Activated B cell treated with CpG ODN at 0.5 μM for 24 hours (primary cell): ENCODE data around the gene ALDH3A1. TPM values are rescaled to one million over a fixed set of nuclear protein-coding genes. Genes with fewer than 3 reads are reported as not detected.
"Not testable (repeated sequence)": the region's sequence is repeated elsewhere in the genome, so short reads cannot be mapped to it uniquely, and the experiment has no call there.

ENCODE experiments used
- ATAC-seq: fragments of 200-7000 bp; cut with Tn5 transposase; one replicate; pipeline ENCODE4 v1.10.0; 2021; ENCODE audit warnings: low read depth, mild to moderate bottlenecking, moderate library complexity
- CTCF ChIA-PET: fragments of 350-600 bp; sonication (Branson Sonifier 250); formaldehyde crosslinking; loops from one replicate; lab custom pipeline; 2021; ENCODE audit warnings: antibody characterized with exemption; lab: Charles Lee
- POLR2A ChIA-PET: fragments of 350-600 bp; sonication (Branson Sonifier 250); formaldehyde crosslinking; loops from one replicate; lab custom pipeline; 2021; ENCODE audit warnings: antibody characterized with exemption; lab: Charles Lee
- DNase-seq: peaks from one replicate; pipeline ENCODE4 v3.0.0; 2022
- H3K27ac Mint-ChIP-seq: one replicate; pipeline ENCODE4 v1.8.0; 2020; ENCODE audit warnings: mixed read lengths
- H3K27me3 Mint-ChIP-seq: one replicate; pipeline ENCODE4 v1.8.0; 2021; ENCODE audit warnings: mixed read lengths
- H3K36me3 Mint-ChIP-seq: one replicate; pipeline ENCODE4 v1.8.0; 2021; ENCODE audit warnings: low read depth, mixed read lengths
- H3K4me1 Mint-ChIP-seq: one replicate; pipeline ENCODE4 v1.8.0; 2021; ENCODE audit warnings: mixed read lengths
- H3K4me3 Mint-ChIP-seq: one replicate; pipeline ENCODE4 v1.8.0; 2020; ENCODE audit warnings: mild to moderate bottlenecking, mixed read lengths
- H3K9me3 Mint-ChIP-seq: one replicate; pipeline ENCODE4 v1.8.0; 2020; ENCODE audit warnings: mixed read lengths
- CTCF ChIP-seq: fragments of 200-600 bp; IDR thresholded peaks from one replicate; pipeline ENCODE4 v1.8.0; 2022; ENCODE audit warnings: antibody characterized with exemption, mild to moderate bottlenecking
- intact Hi-C: fragments of 100-400 bp; cut with micrococcal nuclease; formaldehyde crosslinking; loops from one replicate; pipeline ENCODE4 v1.15.1; 2024
- total RNA-seq: library from RNA; stranded (reverse); gene quantifications from 2 replicates; pipeline ENCODE4 v1.2.3, GENCODE V29; 2022

ALDH3A1 gene
- total RNA-seq, 1 donor from 2014 or later: not detected

GRCh38 chr17:19766421-19767270, 18.5 kb upstream of the ALDH3A1 start:
- H3K36me3 Mint-ChIP-seq: no peaks in the 10 kb centered on the region
- no peak overlapping the region for H3K27ac Mint-ChIP-seq
- H3K4me3 Mint-ChIP-seq: no peak overlapping the region
- ATAC-seq (peak; percentile 92), DNase-seq (peak; percentile 80)
- intact Hi-C loops: loop anchor here (1.0 kb wide), 4 partner anchors 151 to 404 kb away; partner anchors contain the start of gene B9D1
- H3K9me3 Mint-ChIP-seq: no peaks in the 10 kb centered on the region
- CTCF ChIA-PET: interaction anchor here (1.0 to 7.4 kb wide), 15 partner anchors 9 to 429 kb away, joined by 3 to 76 read pairs (median 5); partner anchors contain the start of genes ALDH3A2 and B9D1
- POLR2A ChIA-PET: interaction anchor here (0.7 kb wide), 1 partner anchor 460 kb away, joined by 3 read pairs; no protein-coding TSS in a partner anchor
- peaks cover 2% of the 10 kb centered on the region for H3K4me1 Mint-ChIP-seq
- no peak for TF ChIP-seq CTCF
- H3K27me3 Mint-ChIP-seq: no peaks in the 10 kb centered on the region

GRCh38 chr17:19766016-19766415, 17.9 kb upstream of the ALDH3A1 start:
- Mint-ChIP-seq H3K27me3 (no peaks in the 10 kb centered on the region), H3K36me3 (no peaks in the 10 kb centered on the region), H3K4me3 (no peak overlapping the region), H3K9me3 (no peaks in the 10 kb centered on the region), H3K4me1 (peaks cover 2% of the 10 kb centered on the region), H3K27ac (no peak overlapping the region)
- no peak for TF ChIP-seq CTCF
- ChIA-PET POLR2A (no interaction called here), CTCF (interaction anchor here (1.0 to 7.4 kb wide), 13 partner anchors 11 to 428 kb away, joined by 3 to 76 read pairs (median 6); partner anchors contain the start of genes ALDH3A2 and B9D1)
- no peak for DNase-seq
- intact Hi-C loops: loop anchor here (1.0 kb wide), 4 partner anchors 151 to 404 kb away; partner anchors contain the start of gene B9D1
- ATAC-seq: no peak

DNA sequence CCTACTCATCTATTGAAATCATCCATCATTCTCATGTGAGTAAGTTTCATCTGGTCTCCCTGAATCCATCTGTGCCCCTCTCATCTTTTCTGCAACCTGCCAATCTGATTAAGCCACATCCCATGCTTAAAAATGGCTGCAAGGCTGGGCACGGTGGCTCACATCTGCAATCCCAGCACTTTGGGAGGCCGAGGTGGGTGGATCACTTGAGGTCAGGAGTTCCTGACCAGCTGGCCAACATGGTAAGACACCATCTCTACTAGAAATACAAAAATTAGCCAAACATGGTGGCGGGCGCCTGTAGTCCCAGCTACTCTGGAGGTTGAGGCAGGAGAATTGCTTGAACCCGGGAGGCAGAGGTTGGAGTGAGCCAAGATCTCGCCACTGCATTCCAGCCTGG, 15.9 kb upstream of the ALDH3A1 start:
- not testable (repeated sequence) for ATAC-seq, H3K4me3 Mint-ChIP-seq, H3K27ac Mint-ChIP-seq, H3K27me3 Mint-ChIP-seq, H3K9me3 Mint-ChIP-seq, DNase-seq, H3K4me1 Mint-ChIP-seq, H3K36me3 Mint-ChIP-seq
- ChIA-PET CTCF (interaction anchor here (1.5 to 7.4 kb wide), 7 partner anchors 9 to 401 kb away, joined by 3 to 76 read pairs (median 20); partner anchors contain the start of gene B9D1), POLR2A (interaction anchor here (0.6 to 0.7 kb wide), 2 partner anchors 8 to 364 kb away, joined by 3 to 4 read pairs; no protein-coding TSS in a partner anchor)
- intact Hi-C loops: loop anchor here (2.0 kb wide), 1 partner anchor 19 kb away; no protein-coding TSS in a partner anchor

DNA sequence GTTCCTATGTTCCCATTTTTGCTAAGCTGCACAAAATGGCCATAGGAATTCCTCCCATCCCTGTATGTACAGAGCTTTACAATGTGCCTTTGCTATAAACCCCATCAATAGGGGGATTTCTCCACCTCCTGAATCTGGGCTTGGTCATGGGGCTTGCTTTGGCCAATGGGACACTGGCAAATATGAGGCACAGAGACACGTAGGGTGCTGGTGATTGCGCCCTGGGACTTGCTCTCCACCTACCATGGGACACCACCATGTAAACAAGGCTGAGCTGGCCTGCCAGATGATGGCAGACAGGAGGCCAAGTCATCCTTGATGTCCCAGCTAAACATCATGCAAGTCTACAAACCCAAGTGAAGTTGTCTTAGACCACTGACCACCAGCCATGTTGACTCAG, 15.3 kb upstream of the ALDH3A1 start:
- Mint-ChIP-seq H3K27me3 (no peaks in the 10 kb centered on the region), H3K9me3 (no peaks in the 10 kb centered on the region)

More for the DNA sequence above, 15.3 kb upstream of the ALDH3A1 start:
- ATAC-seq (no peak), DNase-seq (no peak)
- ChIA-PET CTCF (interaction anchor here (0.8 to 7.4 kb wide), 10 partner anchors 8 to 400 kb away, joined by 3 to 76 read pairs (median 19); partner anchors contain the start of genes ALDH3A2 and B9D1), POLR2A (interaction anchor here (1.7 kb wide), 1 partner anchor 116 kb away, joined by 22 read pairs; the partner anchor contains the start of gene ALDH3A2)
- Mint-ChIP-seq H3K27ac (no peak overlapping the region), H3K4me3 (no peak overlapping the region), H3K4me1 (peaks cover 2% of the 10 kb centered on the region), H3K36me3 (no peaks in the 10 kb centered on the region)
- TF ChIP-seq CTCF: no peak
- intact Hi-C loops: loop anchor here (2.0 kb wide), 1 partner anchor 19 kb away; no protein-coding TSS in a partner anchor
